GM12872 (cell line): ENCODE results near the gene COASY.

Experiments
- TF ChIP-seq, protein P1 (sequence below): IDR thresholded peaks from 3 replicates; pipeline ENCODE4 v1.5.1; 2011; ENCODE audit warnings: low read depth, mild to moderate bottlenecking, low read length, moderate library complexity; ENCODE audit not compliant: insufficient read depth

COASY gene

DNA sequence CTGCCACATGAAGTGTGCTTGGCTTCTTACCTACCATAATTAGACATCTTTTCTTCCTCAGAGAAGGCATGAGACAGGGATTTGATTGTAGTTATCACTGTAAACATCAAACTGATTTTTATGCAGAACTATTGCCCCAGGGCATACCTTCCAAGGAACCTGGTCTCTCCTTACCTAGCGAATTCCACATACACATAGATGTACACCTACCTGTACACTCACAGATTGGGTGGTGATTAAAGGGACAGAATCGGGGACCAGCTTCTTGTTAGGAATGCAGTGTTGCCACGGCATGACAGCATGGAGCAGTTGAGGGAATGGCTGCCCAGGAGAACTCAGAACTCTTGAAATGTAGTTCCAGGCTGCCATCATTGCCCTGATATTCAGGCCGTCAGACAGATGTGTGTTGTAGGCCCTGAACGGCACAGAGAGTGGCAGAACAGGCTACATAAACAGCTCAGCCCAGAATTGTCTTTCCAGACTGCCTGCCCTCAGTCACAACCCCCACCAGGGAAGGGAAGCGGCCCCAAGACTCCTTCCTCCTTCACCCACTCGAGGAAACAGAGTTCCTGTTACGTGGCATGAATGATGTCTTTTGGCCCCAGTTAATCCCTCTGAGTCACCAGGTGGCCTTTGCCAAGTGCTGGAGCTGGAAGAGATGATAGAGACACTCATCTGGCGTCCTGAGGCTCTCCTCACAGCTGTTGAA, 43.7 kb upstream of the COASY start:
- TF ChIP-seq, protein P1, sequence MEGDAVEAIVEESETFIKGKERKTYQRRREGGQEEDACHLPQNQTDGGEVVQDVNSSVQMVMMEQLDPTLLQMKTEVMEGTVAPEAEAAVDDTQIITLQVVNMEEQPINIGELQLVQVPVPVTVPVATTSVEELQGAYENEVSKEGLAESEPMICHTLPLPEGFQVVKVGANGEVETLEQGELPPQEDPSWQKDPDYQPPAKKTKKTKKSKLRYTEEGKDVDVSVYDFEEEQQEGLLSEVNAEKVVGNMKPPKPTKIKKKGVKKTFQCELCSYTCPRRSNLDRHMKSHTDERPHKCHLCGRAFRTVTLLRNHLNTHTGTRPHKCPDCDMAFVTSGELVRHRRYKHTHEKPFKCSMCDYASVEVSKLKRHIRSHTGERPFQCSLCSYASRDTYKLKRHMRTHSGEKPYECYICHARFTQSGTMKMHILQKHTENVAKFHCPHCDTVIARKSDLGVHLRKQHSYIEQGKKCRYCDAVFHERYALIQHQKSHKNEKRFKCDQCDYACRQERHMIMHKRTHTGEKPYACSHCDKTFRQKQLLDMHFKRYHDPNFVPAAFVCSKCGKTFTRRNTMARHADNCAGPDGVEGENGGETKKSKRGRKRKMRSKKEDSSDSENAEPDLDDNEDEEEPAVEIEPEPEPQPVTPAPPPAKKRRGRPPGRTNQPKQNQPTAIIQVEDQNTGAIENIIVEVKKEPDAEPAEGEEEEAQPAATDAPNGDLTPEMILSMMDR, result no peak

DNA sequence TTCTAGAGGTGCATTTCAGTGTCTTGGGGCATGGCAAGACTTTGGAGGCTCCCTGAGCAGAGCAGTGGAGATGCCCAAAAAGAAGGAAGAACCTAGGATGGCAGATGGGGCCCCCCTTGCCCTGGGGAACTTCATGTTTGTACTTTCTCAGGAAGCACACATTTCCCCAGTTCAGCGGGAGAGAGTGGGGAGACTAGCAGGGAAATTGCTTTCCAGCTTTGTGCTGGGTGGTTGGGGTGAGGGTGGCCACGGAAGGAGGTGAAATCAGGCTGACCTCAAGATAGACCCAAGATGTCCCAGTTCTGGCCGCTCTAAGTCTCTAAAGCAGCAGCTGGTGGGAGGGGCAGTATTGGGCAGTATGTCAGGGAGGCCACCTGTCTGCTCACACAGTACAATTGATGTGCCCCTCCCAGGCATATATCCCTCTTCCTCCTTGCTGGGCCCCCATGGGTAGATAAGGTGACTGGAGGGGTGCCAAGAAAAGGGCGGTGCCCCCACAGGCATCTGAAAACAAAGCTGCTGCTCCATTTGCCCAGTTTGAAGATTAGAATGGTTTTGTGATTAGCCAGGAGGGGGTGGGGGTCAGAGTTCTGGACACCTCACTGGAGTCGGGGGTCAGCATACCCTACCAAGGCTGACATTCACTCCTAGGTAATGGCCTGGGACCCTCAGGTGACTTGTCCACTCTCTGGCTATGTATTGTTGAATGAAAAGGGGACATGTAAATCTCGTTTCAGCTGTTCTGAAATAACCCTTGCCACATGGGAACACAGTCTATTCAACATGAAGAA, 43.0 kb upstream of the COASY start:
- TF ChIP-seq, protein P1, result no peak

DNA sequence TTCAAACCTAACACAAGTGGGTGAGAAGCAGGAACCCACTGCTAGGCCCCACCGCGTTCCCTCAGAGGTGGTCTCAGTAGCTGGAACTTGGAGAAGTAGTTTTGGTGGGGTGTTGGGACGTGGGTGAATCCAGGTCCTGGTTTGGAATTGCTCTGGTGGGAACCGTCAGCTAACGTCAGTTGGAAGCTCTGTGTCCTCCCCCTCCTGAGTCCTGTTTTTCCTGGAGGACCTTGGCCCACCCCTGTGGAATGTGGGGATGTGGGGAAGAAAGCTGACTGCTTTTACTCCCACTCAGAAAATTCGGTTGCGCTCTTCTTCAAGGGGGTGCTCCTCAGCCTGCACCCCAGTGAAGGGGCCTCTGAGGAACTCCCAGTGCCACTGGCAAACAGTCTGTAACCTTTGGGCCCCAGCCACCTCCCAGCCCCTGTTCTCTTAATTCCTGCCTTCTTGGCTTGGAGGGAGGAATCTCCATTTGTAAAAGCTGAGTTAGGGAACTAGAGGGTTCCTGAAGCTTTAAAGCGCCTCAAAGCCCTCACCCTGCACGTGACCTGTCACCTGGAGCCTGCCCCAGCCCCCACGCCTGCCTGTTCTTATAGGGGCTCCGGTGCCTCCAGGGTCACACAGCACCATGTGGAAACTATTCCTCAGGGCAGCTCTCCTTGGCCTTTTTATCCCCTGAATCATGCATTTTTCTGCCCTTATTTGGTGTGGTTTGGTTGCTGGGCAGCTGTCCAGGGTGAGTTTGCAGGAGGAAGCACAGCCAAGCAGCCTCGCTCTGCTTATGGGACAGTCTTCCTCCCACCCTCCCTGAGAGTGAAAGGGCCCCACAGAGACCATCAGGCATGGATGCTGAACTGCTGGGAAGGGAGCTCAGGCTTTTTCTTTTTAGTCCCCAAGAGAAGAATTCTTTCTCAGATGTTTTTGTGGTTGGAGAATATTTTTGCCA, 42.1 kb upstream of the COASY start:
- TF ChIP-seq, protein P1, result no peak

- TF ChIP-seq, protein P1, result peak; percentile 39; the same call in 2 of the 3 replicates
Observed at GRCh38 chr17:42520540-42520951, 41.4 kb upstream of the COASY start.

DNA sequence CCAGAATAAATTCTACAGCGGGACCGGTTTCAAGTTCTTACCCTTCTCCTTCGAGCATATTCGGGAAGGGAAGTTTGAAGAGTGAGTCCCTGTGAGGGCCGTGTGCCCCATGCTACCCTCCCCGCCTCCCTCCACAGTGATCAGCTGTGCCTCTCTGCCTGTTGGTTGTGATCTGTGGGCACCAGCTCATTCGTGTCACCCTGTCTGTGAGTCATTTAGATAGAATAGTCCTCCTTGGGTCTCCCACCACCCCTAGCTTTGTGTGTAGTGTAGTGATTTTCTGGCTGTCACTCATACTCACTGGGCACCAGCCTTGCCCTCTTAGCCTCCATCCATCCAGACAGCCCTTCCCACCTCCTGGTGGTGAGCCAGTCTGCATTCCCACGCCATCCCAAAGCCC, 40.9 kb upstream of the COASY start:
- TF ChIP-seq, protein P1, result no peak

DNA sequence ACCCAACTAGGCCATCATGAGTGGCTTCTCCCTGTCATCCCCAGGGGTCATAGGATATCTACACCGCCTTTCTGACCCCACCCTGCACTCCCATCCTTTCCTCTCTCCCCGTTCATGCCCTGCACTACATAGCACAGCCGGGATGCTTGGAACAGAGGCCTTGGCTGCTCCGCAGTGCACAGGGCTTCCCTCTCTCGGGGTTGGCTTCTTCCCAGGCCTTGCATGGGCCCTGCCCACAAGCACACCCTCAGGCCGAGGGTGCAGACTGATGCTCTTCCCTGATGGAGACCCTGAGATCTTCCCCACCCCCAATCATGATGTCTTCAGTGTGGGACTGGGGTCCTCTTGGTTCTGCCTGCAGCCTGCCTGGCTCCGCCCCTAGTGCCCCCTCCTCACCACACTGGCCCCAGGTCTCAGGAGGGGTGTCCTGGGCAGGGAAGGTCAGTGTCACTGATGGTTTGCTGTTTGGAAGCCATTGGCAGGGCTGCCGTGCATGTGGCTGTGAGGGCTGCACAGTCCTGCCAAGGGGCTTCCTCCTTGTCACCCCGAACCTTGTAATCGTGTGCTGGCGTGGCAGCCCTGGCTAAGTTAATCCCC, 40.2 kb upstream of the COASY start:
- TF ChIP-seq, protein P1, result no peak
